T-helper 2 cell treated with Interferon-gamma antibody and Interleukin-4, amounts not matched to agents 100 ng/mL and 5 ng/mL, for 36 hours (primary cell): ENCODE measurements around the gene SLC35D1. TPM values are rescaled to one million over a fixed set of nuclear protein-coding genes. Genes with fewer than 3 reads are reported as not detected.
"Not testable (repeated sequence)": the region's sequence is repeated elsewhere in the genome, so short reads cannot be mapped to it uniquely, and the experiment has no call there.

ENCODE experiments used
- intact Hi-C: fragments of 100-400 bp; cut with micrococcal nuclease; formaldehyde crosslinking; loops from one replicate; pipeline ENCODE4 v1.15.1; 2023
- total RNA-seq: library from RNA; stranded (reverse); gene quantifications from 2 replicates; pipeline ENCODE4 v1.2.3, GENCODE V29; 2022

SLC35D1 gene
- 12.9 and 13.2 TPM in 2 replicates for total RNA-seq

DNA sequence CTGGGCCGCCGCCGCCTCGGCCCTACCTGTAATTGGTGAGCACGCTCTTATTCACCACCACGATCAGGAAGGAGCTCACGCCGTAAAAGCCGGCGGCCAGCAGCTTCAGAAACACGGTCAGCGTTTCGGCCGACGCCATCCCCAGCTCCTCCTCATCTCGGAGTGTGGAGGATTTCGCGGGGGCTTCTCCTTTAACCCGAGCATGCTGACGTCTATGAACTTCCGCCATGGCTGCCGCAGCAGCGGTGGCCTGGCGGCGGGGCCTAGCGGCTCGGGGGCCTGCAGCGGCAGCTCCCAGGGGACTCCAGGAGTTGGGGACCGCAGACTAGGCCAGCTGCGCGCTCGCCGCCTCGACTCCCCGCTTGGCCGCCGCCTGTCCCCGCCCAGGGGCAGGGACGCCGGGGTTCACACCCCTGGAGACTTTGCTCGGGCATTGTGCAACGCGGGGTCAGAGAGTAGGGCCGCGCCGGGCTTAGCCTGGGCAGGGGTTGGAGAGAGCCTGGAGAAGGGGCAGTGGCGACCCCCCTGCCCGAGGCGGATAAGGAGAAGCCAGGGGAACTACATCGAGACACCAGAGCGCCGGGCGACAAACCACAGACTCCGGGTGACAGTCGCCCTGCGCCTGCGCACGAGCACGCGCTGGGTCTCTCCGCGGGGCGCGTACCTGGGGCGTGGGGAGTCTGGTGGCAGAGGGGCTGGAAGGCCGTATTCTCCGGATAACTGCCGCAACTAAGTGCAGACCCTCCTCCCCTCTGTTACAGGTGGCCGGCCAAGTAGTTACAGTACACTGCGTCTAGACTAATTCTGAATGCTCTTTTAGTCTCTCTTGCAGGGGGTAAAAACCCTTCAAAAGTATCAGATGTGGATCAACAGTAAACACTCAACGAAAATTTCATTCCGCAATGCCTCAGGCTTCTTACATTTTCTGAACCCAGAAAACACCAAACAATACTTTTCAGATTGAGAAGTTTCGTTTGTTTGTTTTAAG lies at the start of gene SLC35D1:
SLC35D1 (minus strand) TSS at position 364 of the 988 bp plus-strand sequence; CDS start at position 229, 135 bp downstream.
- intact Hi-C loops, result loop anchor here (1.0 to 5.0 kb wide), 10 partner anchors 58 to 633 kb away; partner anchors contain the start of genes IL12RB2 and SERBP1

DNA sequence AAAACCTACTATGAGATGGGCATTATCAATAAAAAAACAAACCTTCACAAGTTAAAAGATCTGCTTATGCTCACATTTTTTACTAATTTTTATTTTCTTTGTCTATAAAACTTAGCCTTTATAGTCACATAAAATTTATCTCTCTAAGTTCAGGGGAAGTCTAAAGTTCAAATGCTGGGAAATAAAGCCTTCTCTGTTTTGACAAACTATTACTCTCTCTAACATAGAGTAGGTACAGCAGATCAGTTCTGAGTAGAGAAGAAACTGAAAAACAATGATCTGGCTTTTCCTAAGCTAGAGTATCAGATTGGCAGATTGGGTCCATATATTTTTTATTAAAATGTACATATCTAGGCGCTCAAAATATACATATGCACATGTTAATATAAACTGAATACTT lies 49.6 kb upstream of the SLC35D1 start:
- intact Hi-C loops, result no loop called here

DNA sequence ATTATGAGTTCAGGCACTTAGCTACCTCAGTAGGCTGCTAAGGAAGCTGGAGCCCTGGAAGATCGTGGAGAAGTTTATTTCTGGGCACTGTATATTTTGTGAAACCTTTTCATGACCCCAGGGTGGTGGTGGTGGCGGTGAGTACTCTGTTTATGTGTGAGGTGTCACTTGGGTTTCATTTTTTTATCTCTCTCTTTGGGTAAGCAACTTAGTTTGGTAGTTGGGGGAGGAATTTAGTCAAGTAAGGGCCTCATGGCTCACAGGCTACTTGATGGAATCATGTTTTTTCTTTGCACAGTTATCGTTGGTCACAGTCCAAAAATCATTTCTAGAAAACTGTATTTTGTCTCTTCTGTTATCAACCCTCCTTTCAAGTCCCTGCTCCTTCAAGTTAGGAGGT lies 46.9 kb upstream of the SLC35D1 start:
- intact Hi-C loops, result no loop called here

DNA sequence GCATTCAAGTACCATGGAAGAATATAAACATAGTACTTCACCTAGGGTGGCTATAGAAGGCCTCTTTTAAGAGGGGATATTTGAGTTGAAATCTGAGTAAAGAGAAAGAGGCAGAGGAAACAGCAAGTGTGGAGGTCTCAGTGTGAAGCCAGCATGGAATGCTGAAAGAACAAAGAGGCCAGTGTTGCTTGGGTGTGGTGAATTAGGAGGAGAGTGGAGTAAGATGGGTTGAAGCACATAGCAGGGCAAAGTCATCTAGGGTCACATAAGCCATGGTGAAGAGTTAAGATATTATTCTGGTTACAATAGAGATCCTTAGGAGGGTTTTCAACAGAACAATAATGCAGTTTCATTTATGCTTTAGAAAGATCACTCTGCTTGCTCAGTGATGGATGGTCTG lies 43.4 kb upstream of the SLC35D1 start:
- intact Hi-C loops, result no loop called here

DNA sequence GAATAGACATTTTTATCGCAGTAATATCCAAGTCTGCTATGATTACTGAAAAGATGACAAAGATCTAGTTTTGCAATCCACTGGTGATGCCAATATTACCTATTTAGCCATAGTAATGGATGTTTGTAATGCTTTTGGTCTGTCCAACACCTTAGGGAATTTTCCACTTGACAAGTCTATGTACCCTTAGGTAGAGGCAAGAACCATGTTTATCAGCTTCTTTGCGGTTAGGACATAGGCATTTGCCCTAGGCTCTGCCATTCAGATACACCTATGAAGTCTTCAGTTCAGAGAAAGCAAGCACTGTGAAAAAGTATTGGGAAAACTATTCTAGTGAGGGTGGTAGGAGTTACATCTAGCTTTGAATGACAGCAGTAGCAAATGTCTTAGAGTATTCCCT lies 40.2 kb upstream of the SLC35D1 start:
- intact Hi-C loops, result no loop called here

DNA sequence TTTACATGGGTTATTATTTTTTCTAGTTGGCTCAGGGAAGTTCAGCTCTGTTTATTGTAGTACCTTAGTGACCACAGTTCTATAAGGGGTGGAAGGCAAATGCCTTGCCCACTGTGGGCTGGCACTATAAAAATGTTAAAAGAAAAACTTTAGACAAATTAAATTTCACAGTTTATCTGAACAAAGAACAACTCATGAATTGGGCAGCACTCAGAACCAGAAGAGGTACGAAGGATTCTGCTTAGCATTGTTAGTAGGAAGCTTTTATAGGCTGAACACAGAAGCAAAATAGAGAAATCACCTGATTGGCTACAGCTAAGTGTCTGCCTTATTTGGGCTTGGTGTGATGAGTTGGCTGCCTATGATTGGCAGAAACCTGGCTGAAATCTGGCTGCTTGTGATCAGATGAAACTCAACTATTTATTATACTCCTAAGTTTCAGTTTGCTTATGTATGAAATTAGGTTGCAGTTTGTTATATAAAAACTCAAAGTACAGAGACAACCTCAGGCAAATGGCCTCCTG lies 35.8 kb upstream of the SLC35D1 start:
- intact Hi-C loops, result no loop called here

DNA sequence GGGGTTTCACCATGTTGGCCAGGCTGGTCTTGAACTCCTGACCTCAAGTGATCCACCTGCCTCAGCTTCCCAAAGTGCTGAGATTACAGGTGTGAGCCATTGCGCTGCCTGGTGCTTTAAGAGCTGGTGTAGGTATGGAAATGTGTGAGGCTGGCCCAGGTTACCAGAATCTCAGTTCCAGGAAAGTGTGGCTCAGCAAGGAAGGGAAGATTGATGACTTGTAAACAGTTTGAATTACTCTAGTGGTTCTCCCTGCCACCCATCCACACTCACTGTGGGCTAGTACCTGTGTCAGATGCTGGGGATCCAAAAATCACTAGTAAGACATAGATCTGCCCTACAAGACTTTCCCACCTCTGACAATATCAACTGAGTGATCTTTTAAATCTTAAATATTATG lies 34.5 kb upstream of the SLC35D1 start:
- intact Hi-C loops, result no loop called here

DNA sequence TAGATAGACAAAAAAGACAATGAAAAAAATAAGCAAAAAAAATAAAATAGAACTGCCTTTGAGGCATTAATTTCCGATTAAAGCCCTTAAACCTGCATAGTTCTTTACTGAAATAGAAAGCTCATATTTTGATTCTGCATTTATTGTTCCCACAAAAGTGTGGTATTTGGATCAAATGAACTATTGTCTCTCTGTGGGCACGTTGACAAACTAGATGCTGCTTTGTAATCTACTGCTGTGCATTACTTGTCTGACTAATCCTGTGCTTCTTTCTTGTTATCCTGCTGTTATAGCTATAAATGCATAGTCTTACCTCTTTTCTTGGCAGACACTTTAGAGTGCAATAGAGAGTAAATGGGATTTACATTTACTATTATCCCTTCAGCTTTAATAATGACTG lies 31.4 kb upstream of the SLC35D1 start:
- intact Hi-C loops, result no loop called here

DNA sequence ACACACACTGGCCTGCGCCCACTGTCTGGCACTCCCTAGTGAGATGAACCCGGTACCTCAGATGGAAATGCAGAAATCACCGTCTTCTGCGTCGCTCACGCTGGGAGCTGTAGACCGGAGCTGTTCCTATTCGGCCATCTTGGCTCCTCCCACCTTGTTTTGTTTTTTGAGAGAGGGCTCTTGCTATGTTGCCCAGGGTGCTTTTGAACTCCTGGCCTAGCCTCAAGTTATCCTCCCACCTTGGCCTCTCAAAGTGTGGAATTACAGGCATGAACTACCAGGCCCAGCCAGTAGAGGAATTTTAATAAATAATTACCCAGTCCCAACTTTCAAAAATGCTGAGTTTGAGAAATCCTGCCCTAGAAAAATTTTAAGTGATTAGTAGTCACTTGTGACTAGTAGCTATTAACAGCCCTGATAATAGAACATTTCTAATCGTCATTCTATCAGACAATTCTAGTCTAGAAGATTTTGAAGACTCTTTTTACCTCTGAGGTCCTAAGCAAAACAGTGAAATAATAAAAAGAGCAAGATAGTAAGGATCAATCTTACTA lies 30.9 kb upstream of the SLC35D1 start:
- intact Hi-C loops, result no loop called here

DNA sequence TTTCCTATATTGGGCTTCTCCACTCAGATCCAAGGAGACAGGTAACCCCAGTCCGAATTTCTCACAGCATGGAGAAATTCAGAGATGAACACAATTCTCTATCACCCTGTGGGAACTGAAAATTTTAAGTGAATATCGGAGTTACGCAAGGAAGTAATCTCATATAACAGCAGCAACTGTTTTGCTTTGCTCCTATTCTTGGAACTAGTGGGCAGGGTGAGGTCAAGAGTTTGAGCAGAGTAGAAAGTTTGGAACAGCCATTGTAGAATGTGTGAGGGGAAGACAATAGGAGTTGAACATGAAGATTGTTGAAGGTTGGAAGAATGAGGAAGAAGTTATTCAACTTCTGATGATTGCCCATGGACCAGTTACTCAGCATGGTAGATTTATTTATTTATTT lies 24.3 kb upstream of the SLC35D1 start:
- intact Hi-C loops, result no loop called here

DNA sequence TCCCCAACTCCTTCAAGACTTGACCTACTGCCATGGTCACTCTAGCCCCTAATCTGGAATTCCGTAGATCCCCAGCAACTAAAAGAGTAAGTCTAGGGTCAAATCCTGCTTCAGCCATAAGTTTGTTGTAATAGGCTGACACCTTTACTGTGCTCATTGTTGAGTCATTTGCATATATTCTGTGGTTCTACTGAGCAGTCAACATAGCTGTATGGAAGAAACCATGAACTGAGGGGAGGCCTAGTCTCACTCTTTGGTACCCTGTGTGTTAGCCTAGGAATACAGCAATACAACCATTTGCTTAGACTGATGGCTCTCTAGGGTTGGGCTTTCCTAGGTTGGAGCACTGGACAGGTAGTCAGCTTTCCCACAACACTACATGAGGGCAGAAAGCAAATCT lies 23.6 kb upstream of the SLC35D1 start:
- intact Hi-C loops, result no loop called here

DNA sequence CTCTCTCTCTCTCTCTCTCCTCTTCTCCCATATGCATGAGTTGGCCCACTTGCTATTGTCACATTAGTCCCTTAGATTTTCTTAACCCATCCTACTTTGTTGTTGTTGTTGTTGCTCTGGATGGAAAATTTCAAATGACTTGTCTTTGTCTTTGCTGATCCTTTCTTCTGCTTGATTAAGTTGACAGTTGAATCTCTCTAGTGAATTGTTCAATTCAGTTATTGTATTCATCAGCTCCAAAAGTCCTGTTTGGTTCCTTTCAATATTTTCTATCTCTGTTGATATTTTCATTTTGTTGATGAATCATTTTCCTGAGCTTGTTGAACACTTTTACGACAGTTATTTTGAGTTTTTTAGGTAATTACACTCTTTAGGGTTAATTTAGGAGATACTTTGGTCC lies 18.8 kb upstream of the SLC35D1 start:
- intact Hi-C loops, result no loop called here

DNA sequence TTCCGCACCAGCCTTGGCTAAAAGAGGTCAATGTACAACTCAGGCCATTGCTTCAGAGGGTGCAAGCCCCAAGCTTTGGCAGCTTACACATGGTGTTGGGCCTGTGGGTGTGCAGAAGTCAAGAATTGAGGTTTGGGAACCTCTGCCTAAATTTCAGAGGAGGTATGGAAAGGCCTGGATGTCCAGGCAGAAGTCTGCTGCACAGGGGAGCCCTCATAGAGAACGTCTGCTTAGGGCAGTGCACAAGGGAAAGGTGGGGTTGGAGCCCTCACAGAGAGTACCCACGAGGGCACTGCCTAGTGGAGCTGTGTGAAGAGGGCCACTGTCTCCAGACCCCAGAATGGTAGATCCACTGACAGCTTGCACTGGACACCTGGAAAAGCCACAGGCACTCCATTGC lies 13.7 kb upstream of the SLC35D1 start:
- intact Hi-C loops, result not testable (repeated sequence)

DNA sequence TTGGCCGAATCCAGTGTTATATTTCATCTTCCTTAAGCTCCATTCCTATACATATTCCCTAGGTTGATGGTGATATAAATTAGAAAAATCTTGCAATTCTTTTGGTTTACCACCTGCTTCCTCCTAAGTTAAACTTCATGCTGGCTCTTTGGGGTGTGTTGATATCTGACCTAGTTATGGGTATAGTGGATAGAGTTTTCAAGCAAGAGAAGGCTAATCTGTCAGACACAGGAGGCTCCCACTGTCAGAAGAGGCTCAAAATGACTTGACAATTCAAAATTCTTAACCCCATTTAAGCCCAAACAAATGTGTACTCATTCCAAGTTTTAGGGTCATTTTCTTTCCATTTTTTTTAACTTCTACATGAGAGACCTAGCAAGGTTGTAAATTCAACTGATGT lies 8.5 kb upstream of the SLC35D1 start:
- intact Hi-C loops, result no loop called here

DNA sequence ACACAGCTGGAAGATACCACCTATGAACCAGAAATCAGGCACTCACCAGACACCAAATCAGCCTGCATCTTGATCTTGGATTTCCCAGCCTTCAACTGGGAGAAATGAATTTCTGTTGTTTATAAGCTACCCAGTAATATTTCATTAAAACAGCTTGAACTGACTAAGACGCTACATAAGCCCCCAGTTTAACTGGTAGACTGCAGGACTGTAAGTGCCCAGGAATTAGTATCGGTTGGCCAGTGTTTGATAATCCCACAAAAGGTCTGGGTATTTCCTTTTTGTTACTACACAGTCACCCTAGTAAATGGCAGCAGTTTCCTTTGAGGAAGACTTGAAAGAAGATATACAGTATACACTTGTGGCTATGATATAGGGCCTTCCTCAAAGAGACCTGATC lies 7.3 kb upstream of the SLC35D1 start:
- intact Hi-C loops, result no loop called here

DNA sequence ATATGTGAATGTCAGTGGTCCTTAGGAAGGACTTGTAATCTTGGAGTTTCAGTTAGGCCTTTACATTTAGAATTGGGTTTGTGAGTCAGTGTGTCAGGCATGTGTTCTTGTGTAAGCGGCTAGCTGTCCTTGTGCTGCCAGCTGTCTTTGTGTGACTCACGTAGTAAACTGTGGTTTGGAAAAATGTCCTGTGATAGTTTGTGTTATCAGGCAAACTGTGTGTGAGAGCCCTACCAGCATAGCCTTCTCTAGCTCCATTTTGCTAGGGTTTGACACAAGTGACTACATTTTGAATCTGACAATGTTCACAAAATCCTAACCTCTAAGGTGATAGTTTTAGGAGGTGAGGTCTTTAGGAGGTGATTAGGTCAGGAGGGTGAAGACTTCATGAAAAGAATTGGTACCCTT lies 6.9 kb upstream of the SLC35D1 start:
- intact Hi-C loops, result no loop called here

DNA sequence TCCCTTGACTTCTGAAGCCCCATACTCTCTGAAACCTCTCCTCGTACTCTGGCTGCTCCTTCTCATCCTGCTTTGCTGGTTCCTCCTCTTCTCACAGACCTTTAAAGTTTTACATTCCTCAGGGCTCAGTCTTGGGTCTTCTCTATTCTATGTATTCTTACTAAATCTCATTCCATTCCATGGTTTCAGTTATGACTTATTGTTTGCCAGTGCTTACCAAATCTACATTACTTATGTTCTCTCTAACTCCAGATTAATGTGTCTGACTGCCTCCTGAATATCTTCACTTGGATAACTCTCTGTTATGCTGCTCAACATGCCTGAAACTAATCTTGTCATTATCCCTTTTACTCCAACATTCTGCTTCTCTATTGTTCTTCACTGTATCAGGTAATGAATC lies 5.4 kb upstream of the SLC35D1 start:
- intact Hi-C loops, result no loop called here

DNA sequence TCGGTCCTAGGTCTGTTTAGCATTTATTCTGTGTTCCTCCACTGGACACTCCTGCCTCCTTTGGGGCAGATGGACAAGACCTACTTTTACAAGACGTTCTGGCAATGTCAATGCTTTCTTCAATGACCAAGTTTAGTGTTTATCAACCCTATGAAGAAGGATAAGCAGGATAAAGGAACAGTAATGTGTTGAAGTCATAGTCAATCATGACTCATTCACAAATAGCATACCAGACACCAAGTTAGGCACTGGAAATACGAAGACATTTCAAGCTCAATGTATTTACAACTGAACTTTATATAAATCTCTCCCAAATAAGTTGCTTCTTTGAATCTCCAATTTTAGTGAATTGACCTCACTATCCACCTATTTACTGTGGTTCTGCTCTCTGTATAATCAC lies 4.8 kb upstream of the SLC35D1 start:
- intact Hi-C loops, result no loop called here

DNA sequence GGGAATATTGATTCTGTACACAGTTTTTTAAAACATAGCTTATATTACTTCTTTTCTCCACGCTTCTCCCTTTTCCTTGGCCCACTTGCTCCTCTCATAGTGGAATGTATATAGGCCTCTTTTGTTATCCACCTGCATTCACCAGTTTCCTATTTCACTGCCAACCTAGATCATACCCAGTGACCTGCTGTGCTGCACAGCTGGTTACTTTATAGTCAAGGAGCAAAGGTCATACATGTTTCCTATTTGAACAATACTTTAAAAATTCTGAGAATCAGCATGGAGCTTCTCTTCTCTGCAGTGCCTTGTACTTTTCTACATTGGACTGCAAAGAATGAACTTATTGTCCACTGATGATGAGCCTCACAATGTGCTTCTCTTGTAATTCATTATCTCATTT lies 4.3 kb upstream of the SLC35D1 start:
- intact Hi-C loops, result no loop called here

DNA sequence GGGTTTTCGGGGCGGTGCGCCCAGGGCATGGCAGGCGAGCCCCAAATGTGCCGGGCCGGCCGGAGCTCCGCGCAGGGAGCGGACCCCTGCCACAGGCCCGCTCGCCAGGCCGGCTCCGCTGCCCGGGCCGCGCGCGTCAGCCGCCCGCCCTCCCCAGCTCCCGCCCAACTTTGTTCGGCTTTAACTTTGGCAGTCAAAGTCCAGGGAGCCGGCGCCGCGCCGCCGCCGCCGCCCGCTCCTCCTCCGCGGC lies 488 bp downstream of the SLC35D1 start:
- intact Hi-C loops, result loop anchor here (1.0 to 5.0 kb wide), 7 partner anchors 94 to 633 kb away; partner anchors contain the start of gene IL12RB2

DNA sequence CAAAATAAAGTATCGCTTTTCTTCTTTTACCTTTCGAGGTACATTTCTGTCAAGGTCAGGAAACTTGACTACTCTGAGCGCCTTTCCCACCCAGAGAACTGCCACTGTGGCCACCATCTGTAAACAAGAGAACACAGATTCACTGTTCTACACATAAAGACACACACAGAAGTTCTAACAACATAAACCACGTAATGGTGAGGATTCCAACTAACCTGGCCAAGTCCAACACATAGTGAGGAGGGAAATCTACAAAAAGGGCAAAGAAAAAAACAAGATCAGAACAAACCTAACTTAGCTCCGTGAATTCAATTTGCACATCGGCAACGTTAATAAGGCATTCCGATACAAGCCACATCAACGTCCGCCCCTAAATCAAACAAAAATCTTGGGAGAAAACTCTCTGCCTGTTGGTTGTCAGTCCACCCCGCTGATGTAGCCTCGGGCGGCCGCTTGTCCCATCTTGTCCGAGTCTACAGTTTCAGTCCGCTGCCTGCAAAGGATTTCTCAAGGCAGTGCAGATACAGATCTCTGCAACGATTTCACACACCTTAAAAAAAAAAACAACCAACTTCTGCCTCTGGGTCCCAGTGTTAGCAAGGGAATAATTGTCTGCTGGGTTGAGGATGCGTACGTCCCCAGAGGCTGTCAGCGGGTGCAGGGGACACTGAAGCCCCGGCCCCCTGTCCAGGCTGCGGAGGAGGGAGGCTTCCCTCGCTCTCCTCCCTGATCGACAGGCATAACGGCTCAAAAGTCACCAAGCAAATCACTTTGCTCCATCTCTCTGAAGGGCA lies 1.0 kb downstream of the SLC35D1 start:
- intact Hi-C loops, result loop anchor here (1.0 to 5.0 kb wide), 7 partner anchors 94 to 634 kb away; partner anchors contain the start of gene IL12RB2

DNA sequence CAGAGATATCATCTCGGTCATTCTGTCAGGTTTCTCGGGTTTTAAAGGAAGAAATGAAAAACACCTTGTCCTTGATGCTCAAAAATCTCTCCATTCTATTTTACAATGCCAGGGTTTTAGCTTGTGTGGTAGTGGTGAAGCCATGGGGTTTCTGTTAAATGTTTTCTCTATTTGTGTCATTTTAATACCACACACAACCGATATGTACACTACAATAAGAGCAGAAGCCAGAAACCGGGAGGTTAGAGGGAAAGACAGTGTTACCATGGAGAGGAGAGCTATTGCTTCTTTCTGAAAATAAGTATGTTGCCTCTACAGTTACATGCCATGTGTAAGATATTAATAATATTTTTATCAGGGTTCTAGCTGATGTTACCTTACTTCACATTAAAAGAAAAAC lies 2.8 kb downstream of the SLC35D1 start:
- intact Hi-C loops, result loop anchor here (5.0 kb wide), 4 partner anchors 96 to 451 kb away; partner anchors contain the start of gene IL12RB2
